ENCODE results near the gene FGGY.
"Not testable (repeated sequence)": the region's sequence is repeated elsewhere in the genome, so short reads cannot be mapped to it uniquely, and the experiment has no call there.

Gene FGGY

DNA sequence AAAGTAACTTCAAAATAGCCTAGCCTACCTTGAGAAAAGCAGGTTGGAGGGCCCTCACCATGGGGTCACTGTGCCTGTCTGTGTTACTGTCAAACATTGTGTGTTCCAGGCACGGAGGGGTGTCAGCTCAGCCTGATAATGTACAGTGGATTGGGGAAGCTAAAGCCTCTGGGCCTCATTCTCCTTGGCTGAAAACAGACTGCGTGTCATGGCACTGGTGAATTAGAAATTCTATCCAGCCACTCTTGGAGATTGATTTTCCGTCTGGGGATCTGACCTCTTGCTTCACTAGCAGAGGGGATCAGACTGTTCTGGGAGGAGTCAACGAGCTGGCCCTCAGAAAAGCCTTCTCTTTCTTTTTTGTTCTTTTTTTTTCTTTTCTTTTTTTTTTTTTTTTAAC, 394.4 kb downstream of the FGGY start:
- no peak for DNase-seq (ENCODE audit: low read depth in 2 of 2, low spot score in 1 of 2)

DNA sequence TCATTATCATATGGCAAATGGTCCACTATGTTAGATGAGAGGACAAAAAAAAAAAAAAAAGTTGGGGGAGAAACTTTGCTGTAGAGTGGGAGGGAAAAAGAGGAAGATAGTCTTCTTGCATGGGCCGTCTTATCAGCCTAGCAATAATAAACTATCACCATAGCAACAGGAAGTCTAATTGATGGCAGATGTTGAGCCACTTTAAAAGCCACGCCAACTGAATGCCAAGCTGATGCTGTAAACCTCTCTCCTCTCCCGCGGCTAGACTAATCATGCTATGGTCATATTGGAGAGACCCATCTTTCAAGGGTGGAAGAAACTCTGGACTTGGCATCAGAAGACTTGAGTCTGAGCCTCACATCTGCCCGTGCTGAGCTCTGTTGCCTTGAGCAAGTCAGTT, 395.7 kb downstream of the FGGY start:
- DNase-seq (ENCODE audit: low read depth in 2 of 2, low spot score in 1 of 2), result no peak

DNA sequence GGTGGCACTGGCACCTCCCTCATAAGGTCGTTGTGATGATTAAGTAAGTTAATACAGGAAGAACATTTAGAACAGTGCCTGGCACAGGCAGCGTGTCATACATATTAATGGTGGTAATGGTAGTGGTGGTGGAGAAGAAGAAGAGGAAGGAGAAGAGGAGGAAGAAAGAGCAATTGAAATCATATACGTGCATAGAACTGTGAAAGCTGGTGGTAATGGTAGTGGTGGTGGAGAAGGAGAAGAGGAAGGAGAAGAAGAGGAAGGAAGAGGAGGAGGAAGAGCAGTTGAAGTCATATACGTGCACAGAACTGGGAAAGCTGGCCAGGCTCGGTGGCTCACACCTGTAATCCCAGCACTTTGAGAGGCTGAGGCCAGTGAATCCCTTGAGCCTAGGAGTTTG, 396.5 kb downstream of the FGGY start:
- no peak for DNase-seq (ENCODE audit: low read depth in 2 of 2, low spot score in 1 of 2)

DNA sequence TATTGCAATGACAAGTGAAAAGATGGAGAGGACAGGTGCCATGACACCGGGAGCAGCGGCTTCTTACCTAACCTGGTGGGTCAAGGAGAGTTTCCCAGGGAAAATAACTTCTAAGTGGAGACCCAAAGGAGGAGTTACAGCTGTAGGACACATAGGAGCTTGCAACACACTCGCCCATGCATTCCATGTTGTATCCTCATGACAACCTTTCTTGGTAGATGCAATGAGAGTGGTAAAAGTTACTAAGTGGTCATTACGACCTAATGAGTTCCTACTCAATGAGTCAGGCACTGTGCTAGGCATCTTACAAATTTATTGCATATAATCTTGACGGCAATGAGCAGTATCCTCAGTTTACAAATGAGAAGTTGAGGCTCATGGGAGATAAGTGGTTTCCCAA, 398.4 kb downstream of the FGGY start:
- no peak for DNase-seq (ENCODE audit: low read depth in 2 of 2, low spot score in 1 of 2)

DNA sequence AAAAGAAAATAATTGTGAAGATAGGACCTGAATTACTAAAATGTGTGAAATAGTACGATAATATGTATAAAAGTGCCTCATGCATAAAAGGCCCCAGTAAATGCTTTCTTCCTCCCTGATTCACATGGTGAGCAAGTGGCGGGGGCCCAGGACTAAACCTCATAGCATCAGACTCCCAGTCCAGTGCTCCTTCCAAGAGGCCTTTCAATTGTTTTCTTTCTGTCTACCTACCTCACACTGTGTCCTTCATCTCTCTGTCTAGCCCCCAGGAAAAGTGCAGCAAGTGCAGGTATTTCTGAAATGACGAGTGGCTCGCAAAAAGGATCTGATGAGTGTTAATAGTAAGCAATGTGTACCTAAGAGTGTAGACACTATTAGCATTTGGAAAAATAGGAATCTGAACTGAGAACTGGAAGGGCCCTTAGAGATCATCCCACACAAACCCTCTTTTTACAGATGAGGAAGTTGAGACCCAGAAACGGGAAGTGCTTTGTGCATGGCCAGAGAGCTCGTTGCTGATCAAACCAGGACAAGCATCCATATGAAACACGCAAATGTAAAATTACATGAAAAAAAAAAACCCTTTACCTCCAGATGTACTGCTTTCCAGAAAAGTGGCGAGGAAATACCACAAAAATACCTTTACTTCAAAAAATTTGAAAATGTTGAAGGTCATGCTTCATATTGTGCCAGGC, 399.7 kb downstream of the FGGY start:
- no peak for DNase-seq (ENCODE audit: low read depth in 2 of 2, low spot score in 1 of 2)

DNA sequence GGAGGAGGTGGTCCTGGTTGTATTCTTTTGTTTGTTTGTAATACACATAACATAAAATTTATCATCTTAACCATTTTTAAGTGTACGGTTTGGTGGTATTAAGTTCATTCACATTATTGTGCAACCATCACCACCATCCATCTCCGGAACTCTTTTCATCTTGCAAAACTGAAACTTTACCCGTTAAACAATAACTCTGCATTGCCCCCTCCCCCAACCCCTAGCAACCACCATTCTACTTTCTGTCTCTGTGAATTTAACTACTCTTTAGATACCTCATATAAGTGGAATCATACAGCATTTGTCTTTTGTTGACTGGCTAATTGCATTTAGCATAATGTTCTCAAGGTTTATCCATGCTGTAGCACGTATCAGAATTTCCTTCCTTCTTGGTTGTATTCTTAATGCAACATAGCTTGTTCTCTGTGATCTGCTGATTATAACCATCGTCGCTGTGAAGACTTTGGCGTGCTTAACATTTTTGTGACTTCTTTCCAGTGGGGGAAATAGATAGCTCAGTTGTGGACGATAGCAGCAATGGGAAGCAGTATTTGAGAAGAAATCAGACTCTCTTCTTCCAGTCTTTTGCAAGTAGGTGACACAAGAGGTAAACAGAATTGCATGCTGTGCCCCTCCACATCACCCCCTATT, 400.4 kb downstream of the FGGY start:
- DNase-seq (ENCODE audit: low read depth in 2 of 2, low spot score in 1 of 2), result no peak

DNA sequence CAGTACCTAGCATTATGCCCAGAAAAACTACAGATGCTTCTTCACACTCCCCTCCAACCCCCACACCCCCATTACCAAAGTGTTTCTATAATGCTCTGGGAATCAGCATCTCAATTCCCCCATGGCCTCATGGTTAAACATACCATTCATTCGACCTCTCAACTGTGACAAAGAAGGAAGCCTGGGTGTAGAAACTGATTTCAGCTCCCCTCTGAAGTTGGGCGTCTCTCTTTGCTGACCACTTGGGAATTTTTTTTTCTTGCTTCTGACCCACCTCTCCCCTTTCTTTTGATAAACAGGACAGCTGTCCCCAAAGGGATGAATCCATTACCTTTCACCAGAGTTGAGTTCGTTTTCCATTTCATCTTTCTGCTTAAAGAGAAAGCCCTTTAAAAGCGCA, 401.5 kb downstream of the FGGY start:
- DNase-seq (ENCODE audit: low read depth in 2 of 2, low spot score in 1 of 2), result no peak

DNA sequence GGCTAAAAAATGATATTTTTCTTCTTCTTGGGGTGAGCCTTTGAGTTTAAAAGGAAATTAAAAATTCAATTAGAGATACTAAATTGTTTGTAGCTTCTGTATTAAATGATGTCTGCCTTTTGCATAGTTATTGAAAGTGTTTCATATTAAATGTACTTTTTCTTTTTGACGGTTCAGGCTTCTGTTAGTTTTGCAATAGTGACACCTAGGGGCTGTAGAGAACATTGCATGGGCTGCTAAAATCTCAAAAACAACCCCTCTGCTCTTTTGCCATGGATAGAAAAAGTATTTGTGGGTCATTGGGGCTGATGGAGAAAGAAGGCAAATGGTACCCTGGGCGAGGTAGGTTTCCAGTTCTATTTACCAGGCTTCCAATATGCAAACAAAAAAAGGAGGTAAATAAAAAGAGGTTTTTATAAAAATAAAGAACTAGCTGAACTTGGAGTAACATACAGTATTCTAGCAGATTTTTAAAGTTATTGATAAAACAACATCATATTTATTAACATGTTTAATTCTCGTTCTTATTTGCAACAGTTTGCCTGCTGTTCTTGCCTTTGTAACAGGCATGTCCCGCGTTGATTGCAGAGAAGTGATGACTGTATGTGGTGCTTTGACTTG, 402.4 kb downstream of the FGGY start:
- DNase-seq (ENCODE audit: low read depth in 2 of 2, low spot score in 1 of 2), result no peak

DNA sequence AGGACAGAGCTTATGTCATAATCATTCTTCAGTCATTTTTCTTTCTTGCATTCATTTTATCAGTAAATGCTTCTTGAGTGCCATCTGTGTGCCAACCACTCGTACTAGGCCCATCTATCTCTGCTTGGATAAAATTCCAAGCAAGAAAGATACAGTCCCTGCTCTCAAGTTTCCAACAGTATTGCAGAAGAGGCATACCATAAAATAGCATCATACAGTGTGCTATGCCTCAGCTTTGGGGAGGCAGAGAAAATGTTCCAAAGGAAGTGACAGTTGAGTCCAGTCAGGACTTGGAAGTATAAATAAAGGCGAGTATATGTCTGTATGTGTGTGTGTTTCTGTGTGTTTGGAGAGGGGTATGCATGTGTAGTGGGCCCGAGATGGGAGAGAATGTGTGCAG, 404.5 kb downstream of the FGGY start:
- DNase-seq (ENCODE audit: low read depth in 2 of 2, low spot score in 1 of 2), result no peak

DNA sequence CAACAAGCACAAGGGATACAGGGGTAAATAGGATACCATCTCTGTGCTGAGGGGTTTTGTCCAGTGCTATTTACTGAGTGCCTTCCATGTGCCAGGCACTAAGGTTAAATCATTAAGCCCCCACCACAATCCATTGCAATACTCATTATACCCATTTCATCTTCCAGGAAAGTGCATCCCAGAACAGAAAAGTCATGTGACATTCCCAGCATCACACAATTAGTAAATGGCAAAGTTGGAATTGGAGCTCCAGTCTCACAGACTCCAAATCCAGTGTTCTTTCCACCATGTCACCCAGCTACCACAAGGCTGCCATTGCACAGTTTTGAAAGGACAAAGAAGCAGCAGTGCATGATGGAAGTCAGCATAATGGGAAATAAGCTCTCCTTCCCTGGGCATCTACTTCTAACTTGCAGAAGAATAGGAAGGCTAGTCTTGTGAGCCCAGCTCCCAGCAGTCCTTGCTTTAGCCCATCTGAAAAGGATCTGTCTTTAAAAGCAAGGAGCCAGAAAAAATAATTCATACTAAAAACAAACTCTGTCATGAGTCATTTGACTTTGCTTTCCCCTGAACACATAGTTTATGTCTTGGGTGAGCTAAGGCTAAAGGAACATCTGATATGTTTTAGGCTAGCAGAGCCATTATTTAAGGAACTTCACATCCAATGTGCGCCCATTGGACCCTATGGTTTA, 406.5 kb downstream of the FGGY start:
- DNase-seq (ENCODE audit: low read depth in 2 of 2, low spot score in 1 of 2), result no peak

DNA sequence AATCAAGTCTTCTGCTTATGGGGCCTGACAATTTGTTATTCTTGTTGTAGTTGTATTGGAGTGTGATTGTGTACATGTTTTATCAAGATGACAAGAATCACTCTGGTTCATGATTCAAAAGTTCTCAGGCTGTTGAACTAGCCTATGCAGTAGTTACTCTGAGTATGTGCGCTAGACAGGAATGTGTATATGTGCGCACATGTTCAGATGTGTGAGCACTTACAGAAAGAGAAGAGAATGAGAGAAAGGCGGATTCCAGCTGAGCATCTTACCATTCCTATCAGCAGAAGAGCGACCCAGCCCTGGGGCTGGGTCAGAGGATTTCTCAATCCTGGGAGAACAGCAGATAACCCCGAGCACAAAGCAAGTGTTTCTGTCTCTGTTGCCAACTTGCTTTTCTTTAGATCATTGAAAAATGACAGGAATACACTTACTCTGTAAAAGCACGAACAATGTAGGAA, 407.1 kb downstream of the FGGY start:
- DNase-seq (ENCODE audit: low read depth in 2 of 2, low spot score in 1 of 2), result no peak

DNA sequence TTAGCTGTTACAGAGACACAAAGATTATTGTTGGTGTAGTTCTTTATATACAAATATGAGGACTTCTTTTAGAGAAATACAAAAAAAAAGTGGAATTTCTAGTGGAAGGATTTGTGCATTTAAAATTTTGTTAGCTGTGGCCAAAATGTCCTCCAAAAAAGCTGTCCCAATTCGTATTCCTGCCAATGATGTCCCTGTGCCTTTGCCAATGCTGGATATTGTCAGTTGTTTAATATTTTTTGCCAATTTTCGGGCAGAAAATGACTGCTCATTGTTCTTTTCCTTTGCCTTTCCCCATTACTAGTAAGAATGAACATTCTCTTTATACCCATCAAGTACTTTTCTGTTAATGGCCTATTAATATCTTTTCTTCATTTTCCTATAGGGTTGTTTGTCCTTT, 407.8 kb downstream of the FGGY start:
- DNase-seq (ENCODE audit: low read depth in 2 of 2, low spot score in 1 of 2), result no peak

DNA sequence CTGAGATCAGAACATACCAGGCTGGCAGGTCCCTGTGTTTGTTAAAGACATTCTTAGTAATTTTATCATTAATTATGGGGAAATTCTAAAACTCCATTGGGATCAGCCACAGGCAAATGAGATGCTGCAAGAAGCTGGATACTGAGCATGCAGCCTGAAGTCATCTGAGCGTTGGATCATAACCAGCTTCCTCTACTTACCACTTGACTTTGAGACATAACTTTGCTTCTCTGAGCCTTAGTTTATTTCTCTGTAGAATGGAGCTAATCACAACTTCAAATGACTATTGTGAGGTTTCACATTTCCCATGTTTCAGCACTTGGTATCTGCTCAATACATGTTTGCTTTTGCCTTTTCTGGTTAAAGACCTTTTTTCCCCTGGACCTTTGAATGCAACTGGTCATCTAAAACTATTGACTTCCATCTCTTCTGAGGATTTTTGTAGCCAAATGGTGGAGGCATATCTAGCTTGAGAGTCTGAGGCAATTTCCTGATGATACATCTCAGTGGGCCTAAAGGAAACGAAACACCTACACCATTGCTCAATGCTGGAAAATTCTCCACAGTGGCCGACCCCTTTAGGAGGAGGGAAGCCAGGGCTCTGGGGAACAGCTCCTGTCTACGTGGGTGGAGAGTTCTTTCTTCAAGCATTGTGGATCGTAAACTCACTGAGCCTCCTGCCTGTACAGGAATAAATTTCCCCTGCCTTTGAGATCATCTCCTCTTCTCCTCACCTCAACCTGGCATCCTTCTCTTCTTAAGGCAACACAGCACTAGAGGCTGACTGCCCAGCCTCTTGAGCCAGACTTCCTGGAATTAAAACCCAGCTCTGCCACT, 408.8 kb downstream of the FGGY start:
- no peak for DNase-seq (ENCODE audit: low read depth in 2 of 2, low spot score in 1 of 2)

DNA sequence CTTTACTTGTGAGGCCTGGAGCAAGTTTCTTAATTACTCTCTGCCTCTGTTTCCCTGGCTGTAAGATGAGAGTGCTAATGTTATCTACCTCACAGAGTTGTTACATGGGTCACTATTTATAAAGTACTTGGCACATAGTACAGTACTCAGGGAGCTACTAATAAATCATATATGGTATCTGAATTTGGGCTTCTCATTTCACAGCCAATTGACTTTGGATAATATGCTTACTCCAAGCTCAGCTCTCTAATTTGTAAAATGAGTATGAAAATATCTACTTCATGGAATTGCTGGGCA, 409.4 kb downstream of the FGGY start:
- no peak for DNase-seq (ENCODE audit: low read depth in 2 of 2, low spot score in 1 of 2)

DNA sequence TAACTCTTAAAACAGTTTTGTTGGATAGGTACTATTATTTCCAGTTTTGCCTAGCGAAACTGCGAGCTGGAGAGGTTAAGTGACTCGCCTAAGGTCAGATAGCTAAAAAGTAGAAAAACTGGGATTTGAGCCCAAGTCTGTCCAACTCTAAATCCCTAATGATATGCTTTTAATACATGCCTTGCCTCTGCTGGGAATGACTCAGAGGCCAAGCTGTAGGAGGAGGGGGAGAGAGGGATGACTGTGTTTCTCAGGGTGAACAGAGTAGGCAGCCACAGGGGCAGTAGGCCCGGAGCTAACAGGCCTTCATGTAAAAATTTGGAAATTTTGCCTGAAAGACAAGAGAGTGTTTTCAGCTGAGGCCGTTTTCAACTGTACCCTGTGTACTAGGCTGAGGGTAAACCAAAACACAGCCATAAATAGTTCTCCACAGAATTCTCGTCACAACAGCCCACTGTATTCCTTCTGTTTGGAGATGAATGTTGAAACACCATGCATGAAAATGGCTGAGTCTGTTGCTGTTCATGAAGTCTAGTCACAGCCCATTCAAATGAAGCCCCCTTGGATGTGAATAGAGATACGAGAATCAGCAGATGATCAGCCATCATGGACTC, 410.4 kb downstream of the FGGY start:
- no peak for DNase-seq (ENCODE audit: low read depth in 2 of 2, low spot score in 1 of 2)

DNA sequence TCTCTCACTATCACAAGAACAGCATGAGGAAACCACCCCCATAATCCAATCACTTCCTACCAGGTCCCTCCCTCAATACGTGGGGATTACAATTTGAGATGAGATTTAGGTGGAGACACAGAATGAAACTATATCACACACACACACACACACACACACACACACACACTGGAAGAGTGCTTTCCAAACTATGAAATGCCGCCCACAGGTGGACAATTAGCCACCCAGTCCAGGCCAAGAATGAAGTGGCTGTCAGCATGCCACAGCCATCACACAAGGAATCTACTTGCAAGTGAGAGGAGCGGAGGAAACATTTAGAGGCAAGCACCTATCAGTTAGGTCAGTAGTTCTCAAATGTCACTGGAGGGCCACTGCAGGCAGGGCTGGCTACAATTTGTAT, 412.4 kb downstream of the FGGY start:
- no peak for DNase-seq (ENCODE audit: low read depth in 2 of 2, low spot score in 1 of 2)

DNA sequence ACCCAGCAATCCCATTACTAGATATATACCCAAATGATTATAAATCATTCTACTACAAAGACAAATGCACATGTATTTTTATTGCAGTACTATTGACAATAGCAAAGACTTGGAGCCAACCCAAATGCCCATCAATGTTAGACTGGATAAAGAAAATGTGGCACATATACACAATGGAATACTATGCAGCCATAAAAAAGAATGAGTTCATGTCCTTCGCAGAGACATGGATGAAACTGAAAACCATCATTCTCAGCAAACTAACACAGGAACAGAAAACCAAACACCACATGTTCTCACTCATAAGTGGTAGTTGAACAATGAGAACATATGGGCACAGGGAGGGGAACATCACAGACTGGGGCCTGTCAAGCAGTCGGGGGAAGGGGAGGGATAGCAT, 414.0 kb downstream of the FGGY start:
- DNase-seq (ENCODE audit: low read depth in 2 of 2, low spot score in 1 of 2), result not testable (repeated sequence)

DNA sequence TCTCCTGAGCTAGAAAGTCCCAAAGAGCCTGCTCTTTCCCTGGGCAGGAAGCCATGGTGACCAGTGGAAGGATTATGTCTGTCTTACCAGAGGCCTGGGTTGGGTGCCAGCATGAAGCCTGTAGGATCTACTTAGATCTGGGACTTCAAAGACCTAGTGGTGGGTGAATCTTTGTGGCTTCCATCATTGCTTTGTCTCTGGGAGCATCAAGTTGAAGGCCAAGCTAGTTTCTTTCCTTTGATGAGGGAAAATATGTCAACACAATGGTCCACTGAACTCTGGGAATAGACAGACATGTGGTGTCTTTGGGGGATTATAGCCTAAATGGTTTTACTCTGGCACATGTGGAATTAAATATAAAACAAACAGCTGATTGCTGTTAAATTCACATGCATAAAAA, 417.3 kb downstream of the FGGY start:
- no peak for DNase-seq (ENCODE audit: low read depth in 2 of 2, low spot score in 1 of 2)

DNA sequence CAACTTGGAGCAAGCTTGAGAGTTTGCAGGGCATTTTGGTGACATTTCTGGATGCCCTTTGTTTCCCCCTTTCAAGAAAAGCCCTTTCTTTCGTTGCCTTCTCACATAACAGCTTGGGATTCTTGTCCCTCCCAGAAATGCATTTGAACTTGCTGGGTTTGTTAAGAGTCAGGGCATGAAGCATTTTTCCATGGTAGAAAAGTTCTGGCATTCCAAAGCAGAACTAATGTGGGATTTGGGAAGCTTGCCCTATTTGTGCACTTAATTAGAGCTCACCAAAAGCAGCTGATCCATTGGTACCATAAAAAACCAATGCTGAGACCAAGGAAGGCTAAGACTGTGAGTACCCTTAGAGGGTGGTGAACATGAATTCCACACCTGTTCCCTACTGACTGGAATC, 418.1 kb downstream of the FGGY start:
- DNase-seq (ENCODE audit: low read depth in 2 of 2, low spot score in 1 of 2), result no peak

DNA sequence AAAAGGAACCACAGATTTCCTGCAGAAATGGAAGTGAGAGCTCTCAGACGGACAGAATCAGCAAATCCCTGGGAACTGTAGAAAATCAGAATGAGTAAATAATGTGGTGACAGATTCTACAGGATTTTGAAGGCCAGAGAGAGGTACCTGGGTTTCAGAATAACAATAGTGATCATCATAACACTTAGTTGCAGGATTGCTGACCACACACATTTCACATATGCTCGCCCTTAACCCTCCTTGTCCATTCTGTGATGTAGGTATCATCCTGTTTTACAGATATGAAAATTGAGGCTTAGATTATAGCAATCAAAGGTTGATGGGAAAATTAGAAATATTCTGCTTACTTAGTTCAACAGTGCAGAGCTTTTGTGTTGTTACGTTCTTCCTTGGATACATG, 419.9 kb downstream of the FGGY start:
- DNase-seq (ENCODE audit: low read depth in 2 of 2, low spot score in 1 of 2), result no peak
